Activated CD8-positive, alpha-beta memory T cell treated with anti-CD3 and anti-CD28 coated beads for 36 hours (primary cell): Measurements from ENCODE around the gene MAP2K2. TPM values are rescaled to one million over a fixed set of nuclear protein-coding genes. Genes with fewer than 3 reads are reported as not detected.

Experiments used
- CTCF ChIA-PET: fragments of 350-600 bp; sonication (Branson Sonifier 250); formaldehyde crosslinking; loops from one replicate; lab custom pipeline; 2021; ENCODE audit warnings: antibody characterized with exemption; lab: Charles Lee
- POLR2A ChIA-PET: fragments of 350-600 bp; sonication (Branson Sonifier 250); formaldehyde crosslinking; loops from one replicate; lab custom pipeline; 2021; ENCODE audit warnings: antibody characterized with exemption; lab: Charles Lee
- total RNA-seq, 2 experiments: library from RNA; stranded (reverse); gene quantifications; one replicate each; pipeline ENCODE4 v1.2.3, GENCODE V29; 2021

Gene MAP2K2
- total RNA-seq, 2 experiments from 2014 or later: 145 to 149 TPM

DNA sequence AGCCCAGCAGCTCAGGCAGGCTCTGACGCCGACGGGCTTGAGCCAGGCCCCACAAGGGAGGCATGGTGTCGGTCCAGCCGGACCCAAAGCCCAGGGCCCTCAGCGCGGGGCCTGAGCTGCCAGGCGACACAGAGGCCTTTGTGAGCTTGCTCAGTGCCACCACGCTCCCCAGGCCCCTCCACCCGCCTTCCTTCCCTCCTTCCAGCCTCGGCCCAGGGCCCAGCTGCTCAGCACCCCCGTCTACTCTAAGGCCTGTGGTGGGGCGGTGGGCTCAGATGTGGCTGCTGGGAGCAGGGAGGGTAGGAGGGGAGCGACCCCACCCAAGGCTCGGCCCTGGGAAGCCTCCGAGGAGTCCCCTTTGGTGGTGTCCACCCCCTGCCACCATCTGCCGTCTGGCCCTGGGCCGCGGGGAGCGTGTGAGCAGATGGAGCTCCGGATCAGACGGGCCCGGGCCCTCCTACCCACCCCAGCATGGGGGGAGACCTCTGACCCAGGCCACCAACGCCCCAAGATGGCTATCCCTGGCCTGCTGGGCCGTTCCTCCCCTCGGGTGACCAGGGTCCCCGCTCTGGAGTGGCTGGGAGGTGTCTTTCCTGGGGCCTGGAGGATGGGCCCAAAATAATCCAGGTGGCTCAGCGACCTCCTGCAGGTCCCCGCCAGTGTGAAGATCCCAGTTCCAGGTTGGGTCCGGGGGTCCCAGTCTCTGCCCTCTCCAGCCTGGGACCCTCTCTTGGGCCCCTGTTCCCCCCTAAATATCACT lies 65.0 kb downstream of the MAP2K2 start:
- CTCF ChIA-PET: interaction anchor here (0.7 to 4.2 kb wide), 7 partner anchors 31 to 517 kb away, joined by 3 to 24 read pairs (median 3); no protein-coding TSS in a partner anchor
- POLR2A ChIA-PET: interaction anchor here (0.6 to 1.3 kb wide), 5 partner anchors 10 to 347 kb away, joined by 3 to 5 read pairs (median 4); partner anchors contain the start of gene EEF2

- CTCF ChIA-PET: interaction anchor here (0.7 to 4.2 kb wide), 6 partner anchors 61 to 518 kb away, joined by 3 to 24 read pairs (median 4); no protein-coding TSS in a partner anchor
Measured at GRCh38 chr19:4057931-4058692, 65.8 kb downstream of the MAP2K2 start.

GRCh38 chr19:4055209-4055552 lies 68.7 kb downstream of the MAP2K2 start:
- ChIA-PET CTCF (no interaction called here), POLR2A (no interaction called here)

More at GRCh38 chr19:4057931-4058692, 65.8 kb downstream of the MAP2K2 start:
- POLR2A ChIA-PET: interaction anchor here (0.6 to 1.3 kb wide), 5 partner anchors 9 to 347 kb away, joined by 3 to 5 read pairs (median 4); partner anchors contain the start of gene EEF2

DNA sequence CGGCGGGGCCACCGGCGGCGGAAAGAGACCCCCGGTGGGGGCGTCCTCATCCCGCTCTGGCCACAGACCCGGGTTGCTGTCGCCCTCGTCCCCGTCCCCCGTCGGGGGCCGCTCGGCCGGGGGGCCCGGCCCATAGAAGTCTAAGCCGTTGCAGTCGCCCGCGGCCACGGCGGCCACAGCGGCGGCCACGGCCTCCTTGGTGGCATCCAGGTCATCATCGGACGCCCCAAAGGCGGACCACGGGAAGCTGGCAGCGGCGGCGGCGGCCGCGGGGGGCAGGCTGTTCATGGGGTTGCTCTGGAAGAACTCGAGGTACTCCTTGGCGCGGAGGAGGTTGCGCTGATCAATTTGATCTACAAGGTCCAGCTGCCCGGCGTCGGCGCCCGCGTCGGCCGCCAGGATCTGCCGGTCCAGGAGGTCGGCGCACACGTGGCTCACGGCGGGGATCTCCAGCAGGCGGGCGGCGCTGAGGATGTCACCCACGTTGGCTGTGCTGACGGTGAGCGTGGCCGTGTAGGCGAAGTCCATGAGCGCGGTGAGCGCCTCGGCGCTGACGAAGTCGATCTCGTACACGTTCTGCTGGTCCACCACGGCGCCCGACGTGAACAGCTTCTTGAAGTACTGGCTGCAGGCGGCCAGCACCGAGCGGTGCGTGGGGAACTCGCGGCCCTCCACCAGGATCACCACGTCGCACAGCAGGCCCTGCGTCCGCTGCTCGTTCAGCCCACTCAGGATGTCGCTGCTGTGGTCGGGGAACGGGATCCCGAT lies 69.3 kb downstream of the MAP2K2 start:
- POLR2A ChIA-PET: no interaction called here
- CTCF ChIA-PET: no interaction called here

DNA sequence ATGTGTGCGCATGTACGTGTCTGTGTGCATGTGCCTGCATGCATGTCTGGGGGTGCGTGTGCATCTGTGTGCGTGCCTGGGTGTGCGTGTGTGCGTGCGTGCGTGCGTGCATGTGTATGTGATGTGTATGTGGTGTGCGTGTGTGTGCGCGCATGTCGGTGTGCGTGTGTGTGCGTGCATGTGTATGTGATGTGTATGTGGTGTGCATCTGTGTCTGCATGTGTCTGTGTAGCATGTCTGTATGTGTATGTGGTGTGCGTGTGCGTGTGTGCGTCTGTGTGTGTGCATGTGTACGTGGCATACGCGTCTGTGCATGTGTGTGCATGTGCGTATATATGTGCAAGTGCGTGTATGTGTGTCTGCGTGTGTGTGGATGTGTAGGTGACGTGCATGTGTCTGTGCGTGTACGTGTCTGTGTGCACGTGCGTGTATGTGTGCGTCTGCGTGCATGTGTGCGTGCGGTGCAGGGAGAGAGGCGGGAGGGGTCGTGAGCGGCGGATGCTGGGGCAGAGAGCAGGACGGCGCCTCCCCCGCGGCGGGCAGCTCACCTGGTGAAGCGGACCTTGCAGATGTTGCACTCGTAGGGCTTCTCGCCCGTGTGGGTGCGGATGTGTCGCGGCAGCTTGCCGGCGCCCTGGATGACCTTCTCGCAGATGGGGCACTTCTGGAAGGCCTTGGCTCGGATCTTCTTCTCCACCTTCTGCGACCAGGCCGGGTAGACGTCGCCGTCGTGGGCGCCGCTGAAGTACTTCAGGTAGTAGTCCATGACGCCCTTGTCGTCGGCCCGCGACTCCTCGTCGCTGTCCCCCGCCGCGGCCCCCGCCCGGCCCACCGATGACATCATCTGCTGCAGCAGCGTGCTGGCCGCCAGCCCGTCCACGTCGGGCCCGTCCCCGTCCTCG lies 70.2 kb downstream of the MAP2K2 start:
- POLR2A ChIA-PET: no interaction called here
- CTCF ChIA-PET: no interaction called here

GRCh38 chr19:4052993-4053422 lies 70.9 kb downstream of the MAP2K2 start:
- ChIA-PET CTCF (no interaction called here), POLR2A (no interaction called here)

GRCh38 chr19:4052114-4052992 lies 71.6 kb downstream of the MAP2K2 start:
- ChIA-PET CTCF (no interaction called here), POLR2A (interaction anchor here (0.9 kb wide), 1 partner anchor 8 kb away, joined by 3 read pairs; no protein-coding TSS in a partner anchor)

- ChIA-PET POLR2A (interaction anchor here (0.6 to 0.9 kb wide), 2 partner anchors 8 to 112 kb away, joined by 3 read pairs; no protein-coding TSS in a partner anchor), CTCF (interaction anchor here (0.7 kb wide), 1 partner anchor 17 kb away, joined by 4 read pairs; no protein-coding TSS in a partner anchor)
Measured at GRCh38 chr19:4051175-4052101, 72.5 kb downstream of the MAP2K2 start.

GRCh38 chr19:4049432-4049831 lies 74.5 kb downstream of the MAP2K2 start:
- POLR2A ChIA-PET: interaction anchor here (0.8 kb wide), 1 partner anchor 9 kb away, joined by 4 read pairs; no protein-coding TSS in a partner anchor
- CTCF ChIA-PET: interaction anchor here (0.9 kb wide), 1 partner anchor 90 kb away, joined by 3 read pairs; no protein-coding TSS in a partner anchor

DNA sequence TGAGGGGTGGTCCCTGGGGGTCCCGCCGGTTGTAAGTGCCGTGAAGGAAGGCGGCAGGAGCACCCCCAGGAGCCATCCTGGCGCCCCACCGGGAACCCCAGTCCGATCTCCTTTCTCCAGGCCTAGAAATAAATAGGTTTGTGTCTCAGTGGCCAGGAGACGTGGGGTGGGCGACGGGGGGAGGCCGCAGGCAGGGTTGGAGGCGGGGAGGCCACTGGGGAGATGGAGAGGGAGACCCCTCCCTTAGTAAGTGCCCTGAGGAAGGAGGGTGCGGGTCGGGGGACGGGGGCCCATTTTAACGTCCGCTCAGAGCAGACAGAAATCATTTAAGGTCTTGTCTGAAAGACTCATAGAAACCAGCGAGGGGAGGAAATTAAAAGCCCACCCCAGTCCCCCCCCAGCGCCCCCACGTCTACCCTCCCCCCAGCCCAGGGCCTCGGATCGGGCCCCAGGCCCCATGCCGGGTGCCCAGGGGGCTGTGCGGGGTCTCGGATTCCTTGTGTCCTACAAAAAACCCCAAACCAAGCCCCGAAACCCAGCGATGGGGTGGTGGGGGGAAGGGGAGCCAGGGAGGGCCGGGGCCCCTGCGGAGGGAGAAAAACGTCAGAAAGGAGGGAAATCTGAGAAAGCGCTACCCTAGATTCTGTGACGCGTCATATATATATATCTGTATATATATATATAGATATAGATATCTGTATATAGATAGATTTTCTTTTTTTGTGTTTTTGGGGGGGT lies 76.8 kb downstream of the MAP2K2 start:
- ChIA-PET CTCF (no interaction called here), POLR2A (no interaction called here)

DNA sequence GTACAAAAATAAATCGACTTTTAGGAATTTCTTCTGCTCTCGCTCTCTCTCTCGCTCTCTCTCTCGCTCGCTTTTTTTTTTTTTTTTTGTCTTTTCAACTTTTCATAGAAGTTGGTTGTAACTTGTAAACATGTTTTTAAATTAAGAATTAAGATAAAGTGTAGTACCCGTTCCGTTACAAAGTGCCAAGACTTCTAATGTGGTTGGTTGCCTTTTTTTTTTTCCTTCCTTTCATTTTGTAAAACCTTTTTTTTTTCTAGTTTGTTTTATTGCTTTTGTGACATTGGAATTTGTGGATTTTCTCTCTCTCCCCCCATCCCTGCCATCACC lies 77.6 kb downstream of the MAP2K2 start:
- ChIA-PET CTCF (no interaction called here), POLR2A (no interaction called here)

- ChIA-PET CTCF (no interaction called here), POLR2A (no interaction called here)
Measured at GRCh38 chr19:4045597-4046361, 78.1 kb downstream of the MAP2K2 start.

GRCh38 chr19:4044990-4045465 lies 78.9 kb downstream of the MAP2K2 start:
- ChIA-PET CTCF (interaction anchor here (0.7 kb wide), 1 partner anchor 551 kb away, joined by 3 read pairs; no protein-coding TSS in a partner anchor), POLR2A (no interaction called here)

- ChIA-PET CTCF (interaction anchor here (0.7 kb wide), 1 partner anchor 552 kb away, joined by 3 read pairs; no protein-coding TSS in a partner anchor), POLR2A (no interaction called here)
Measured at GRCh38 chr19:4043966-4044715, 79.8 kb downstream of the MAP2K2 start.
